HG03439 (cell line): Measurements from ENCODE around the gene REXO4.

Experiments used
- ATAC-seq: cut with Tn5 transposase; IDR thresholded peaks from one replicate; pipeline ENCODE4 v1.9.1; 2021; ENCODE audit warnings: mild to moderate bottlenecking, moderate library complexity; ENCODE audit not compliant: unreplicated experiment

Gene REXO4

DNA sequence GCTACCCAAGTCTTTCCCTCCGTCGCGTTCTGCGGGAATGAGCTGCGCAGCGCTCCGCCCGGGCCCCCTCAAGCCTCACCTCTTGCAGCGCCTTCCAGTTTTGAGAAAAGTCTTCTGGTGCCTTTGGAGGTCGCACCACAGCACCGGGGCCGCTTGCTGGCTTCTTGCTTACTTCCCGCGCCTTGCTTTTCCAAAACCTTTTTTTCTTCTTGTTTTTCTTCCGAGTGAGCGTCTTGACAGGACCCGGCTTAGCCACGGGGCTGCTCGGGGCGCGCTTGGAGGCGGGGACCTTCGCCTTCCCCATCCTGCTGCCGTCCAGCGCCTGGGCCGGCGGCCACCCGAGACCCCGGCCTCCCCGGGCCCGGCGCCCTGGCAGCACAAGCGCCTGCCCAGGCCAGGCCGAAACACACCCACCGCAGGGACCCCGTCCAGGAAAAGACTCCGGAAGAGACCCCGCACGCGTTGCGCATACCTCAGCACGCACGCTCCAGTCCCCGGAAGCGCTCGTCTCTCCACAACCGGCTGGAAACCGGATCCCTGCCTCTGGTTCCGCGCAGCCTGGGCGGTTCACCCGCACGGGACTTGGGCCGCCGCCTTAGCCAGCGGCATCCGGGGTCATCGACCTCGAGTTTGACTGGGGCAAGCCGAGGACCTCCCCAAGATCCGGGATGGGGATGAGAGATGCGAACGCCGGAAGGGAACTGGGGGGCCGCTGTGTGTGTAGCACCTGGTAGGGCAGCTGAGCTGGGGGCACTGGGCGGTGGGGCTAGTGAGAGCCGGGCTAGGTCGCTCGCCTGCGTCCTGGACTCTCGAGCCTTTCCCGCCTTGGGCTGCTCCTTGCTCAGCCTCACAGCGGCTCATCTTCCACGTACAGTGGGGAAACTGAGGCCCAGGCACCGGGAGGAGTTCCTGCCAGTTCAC, at the start of gene REXO4:
Gene REXO4 (minus strand): TSS at position 470 of the 921 bp plus-strand sequence. CDS start 166 bp downstream, at position 304.
- ATAC-seq: peak; percentile 65

GRCh38 chr9:133467101-133467500, 49.3 kb upstream of the REXO4 start:
- no peak for ATAC-seq

GRCh38 chr9:133465984-133466383, 48.2 kb upstream of the REXO4 start:
- ATAC-seq: no peak

DNA sequence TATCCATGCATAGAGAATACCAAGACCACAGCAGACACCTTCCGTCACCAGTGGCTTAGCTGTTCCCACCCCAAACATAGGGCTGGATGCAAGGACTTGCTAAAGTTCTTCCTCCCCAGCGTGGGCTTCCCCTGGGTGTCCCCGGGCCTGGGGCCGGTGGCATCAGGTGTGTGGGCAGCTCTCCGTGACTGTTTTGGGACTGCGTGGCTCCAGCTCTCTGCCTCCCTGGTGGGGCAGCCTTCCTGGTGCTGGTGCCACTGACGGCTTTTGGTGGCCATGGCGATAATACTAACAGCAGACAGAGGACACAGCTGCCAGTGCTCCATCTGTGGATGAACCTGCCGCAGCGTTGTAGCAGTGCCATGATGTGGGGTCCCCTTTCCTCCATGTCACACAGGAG, 46.8 kb upstream of the REXO4 start:
- no peak for ATAC-seq

GRCh38 chr9:133463864-133464615, 46.2 kb upstream of the REXO4 start:
- no peak for ATAC-seq

DNA sequence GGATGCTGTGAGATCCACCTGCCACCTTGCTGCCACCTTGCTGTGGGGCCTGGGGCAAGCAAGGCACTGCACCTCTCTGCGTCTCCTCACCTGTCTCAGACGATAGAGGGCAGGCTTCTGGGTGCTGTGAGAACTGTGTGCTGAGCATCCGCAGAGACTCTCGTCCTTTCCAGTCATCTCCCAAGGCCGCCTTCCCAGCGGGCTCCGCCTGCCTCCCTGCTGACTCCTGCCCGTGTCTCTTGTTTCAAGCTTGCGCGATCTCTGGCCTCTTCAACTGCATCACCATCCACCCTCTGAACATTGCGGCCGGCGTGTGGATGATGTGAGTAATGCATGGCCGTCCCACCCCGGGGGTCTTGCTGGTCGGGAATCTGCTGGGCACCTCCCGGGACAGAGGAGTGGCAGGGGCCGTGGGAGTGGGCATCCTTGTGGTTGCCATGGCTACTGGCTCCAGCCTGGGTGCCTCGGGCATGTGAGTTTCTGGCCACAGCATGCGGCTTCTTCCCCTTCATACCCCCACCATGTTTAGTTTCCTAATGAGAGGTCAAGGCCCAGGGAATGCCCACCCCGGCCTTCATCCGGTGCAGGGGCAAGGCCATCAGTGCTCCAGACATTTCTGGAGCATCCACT, 45.5 kb upstream of the REXO4 start:
- ATAC-seq: no peak

DNA sequence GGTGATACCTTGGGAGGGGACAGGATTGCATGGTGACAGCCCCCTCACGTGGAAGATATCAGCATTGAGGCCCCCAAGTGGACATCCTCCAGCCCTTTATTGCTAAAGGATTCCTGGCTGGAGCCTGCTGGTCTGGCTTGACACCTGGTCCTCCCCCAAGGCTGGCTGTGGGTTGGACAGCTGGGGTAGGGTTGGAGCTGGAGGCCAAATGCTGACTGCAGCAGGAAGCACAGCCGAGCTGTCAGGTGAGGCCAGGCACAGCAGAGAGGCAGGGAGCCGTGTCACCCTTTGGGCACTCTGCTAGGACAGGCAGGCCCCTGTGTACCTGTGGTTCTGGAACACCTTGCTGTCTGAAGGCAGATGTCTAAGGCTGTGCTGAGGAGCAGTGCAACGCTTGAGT, 44.2 kb upstream of the REXO4 start:
- ATAC-seq: no peak

- peak; percentile 23 for ATAC-seq
Observed at GRCh38 chr9:133460405-133461175, 42.8 kb upstream of the REXO4 start.

GRCh38 chr9:133459476-133460404, 41.9 kb upstream of the REXO4 start, which contains the start of gene CACFD1:
Gene CACFD1 (plus strand): TSS chr9:133459978. CDS start chr9:133460067, 89 bp downstream.
- ATAC-seq: peak; percentile 71

GRCh38 chr9:133458643-133459312, 41.0 kb upstream of the REXO4 start:
- no peak for ATAC-seq

DNA sequence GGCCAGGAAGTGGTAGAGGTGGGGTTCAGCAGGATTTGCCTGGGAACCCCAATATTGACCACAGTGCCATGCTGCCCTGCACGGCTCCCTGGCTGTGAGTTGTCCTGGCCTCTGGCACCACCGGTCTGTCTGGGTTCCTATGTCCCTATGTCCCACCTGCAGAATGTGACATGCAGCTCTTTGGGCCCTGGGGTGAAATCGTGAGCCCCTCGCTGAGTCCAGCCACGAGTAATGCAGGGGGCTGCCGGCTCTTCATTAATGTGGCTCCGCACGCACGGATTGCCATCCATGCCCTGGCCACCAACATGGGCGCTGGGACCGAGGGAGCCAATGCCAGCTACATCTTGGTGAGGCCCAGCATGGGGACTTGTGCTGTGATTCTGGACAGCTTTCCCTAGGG, 39.9 kb upstream of the REXO4 start:
- ATAC-seq: no peak

- no peak for ATAC-seq
Observed at GRCh38 chr9:133457233-133457632, 39.4 kb upstream of the REXO4 start.

DNA sequence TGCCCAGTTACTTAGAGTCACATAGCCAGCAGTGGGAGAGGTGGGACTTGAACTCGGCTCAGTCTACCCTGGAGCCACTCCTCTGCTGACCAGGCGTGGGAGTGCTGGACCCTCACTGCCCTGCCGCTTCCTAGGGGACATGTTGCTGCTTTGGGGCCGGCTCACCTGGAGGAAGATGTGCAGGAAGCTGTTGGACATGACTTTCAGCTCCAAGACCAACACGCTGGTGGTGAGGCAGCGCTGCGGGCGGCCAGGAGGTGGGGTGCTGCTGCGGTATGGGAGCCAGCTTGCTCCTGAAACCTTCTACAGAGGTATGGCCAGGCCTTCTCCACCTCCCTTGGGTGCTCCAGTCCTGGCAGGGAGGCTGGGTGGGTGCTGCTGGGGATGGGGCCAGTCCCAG, 38.6 kb upstream of the REXO4 start:
- no peak for ATAC-seq

DNA sequence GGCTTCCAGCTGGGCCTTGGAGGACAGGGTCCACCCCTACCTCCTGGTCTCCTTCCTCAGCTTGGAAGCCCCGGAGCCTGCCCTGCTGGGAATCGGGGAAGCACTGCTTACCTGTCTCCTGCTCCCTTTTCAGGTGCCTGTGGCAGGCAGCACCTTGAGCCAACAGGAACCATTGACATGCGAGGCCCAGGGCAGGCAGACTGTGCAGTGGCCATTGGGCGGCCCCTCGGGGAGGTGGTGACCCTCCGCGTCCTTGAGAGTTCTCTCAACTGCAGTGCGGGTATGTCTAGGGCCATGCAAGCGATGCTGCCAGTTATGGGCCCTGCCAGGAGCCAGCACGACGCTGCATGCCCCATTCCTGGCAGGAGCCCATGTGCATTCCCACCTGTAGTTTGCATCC, 38.1 kb upstream of the REXO4 start:
- no peak for ATAC-seq

GRCh38 chr9:133454943-133455673, 37.3 kb upstream of the REXO4 start:
- no peak for ATAC-seq

DNA sequence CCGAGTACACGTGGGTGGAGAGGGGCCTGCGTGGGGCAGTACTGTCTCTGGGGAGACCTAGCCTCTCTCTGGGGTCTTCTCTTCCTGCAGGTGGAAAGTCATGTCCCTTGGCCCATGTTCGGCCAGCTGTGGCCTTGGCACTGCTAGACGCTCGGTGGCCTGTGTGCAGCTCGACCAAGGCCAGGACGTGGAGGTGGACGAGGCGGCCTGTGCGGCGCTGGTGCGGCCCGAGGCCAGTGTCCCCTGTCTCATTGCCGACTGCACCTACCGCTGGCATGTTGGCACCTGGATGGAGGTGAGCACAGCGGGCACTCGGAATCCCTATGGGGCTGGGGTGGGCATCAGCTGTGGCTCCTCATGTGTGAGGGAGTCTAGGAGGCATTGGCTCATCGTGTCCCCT, 36.5 kb upstream of the REXO4 start:
- no peak for ATAC-seq

GRCh38 chr9:133453651-133454050, 35.8 kb upstream of the REXO4 start:
- ATAC-seq: no peak

GRCh38 chr9:133452562-133452961, 34.8 kb upstream of the REXO4 start:
- ATAC-seq: no peak
